SK-N-SH (cell line): ENCODE results near the gene PRCC.

Experiments used
- EP300 ChIP-seq, 2 experiments: IDR thresholded peaks; 2 replicates each; pipeline versions ENCODE4 v1.4.0 to v1.6.1; 2012; ENCODE audit warnings: borderline replicate concordance in 1 of 2, low read depth in 1 of 2, low read length in 1 of 2
- GABPA ChIP-seq: IDR thresholded peaks from 2 replicates; pipeline ENCODE4 v1.4.0; 2012; ENCODE audit warnings: low read depth, mild to moderate bottlenecking
- JUND ChIP-seq: IDR thresholded peaks from 2 replicates; pipeline ENCODE4 v1.4.0; 2012
- RAD21 ChIP-seq: IDR thresholded peaks from 2 replicates; pipeline ENCODE4 v1.6.1; 2012; ENCODE audit warnings: mild to moderate bottlenecking, low read length
- RCOR1 ChIP-seq: fragments of 150-350 bp; IDR thresholded peaks from 2 replicates; pipeline ENCODE4 v1.6.1; 2017; ENCODE audit warnings: antibody characterized with exemption, low read length
- RFX5 ChIP-seq: IDR thresholded peaks from 2 replicates; pipeline ENCODE4 v1.6.1; 2012; ENCODE audit warnings: mild to moderate bottlenecking, improper control_type of control experiment, low read length
- RXRA ChIP-seq: IDR thresholded peaks from 2 replicates; pipeline ENCODE4 v1.4.0; 2012; ENCODE audit warnings: low read depth, mild to moderate bottlenecking, borderline replicate concordance
- SMC3 ChIP-seq: IDR thresholded peaks from 2 replicates; pipeline ENCODE4 v1.6.1; 2012; ENCODE audit warnings: low read depth, low read length, improper control_type of control experiment
- TCF12 ChIP-seq: IDR thresholded peaks from 2 replicates; pipeline ENCODE4 v1.4.0; 2012
- YY1 ChIP-seq: IDR thresholded peaks from 2 replicates; pipeline ENCODE4 v1.4.0; 2012; ENCODE audit warnings: low read depth, mild to moderate bottlenecking
- TF ChIP-seq, protein P1 (sequence below): IDR thresholded peaks from 2 replicates; pipeline ENCODE4 v1.4.0; 2012; ENCODE audit warnings: low read depth
- TF ChIP-seq, protein P2 (sequence below): fragments of 200-600 bp; sonication (generic); IDR thresholded peaks from 2 replicates; pipeline ENCODE4 v1.6.1; 2017; ENCODE audit warnings: antibody characterized with exemption, mild to moderate bottlenecking, moderate library complexity
- TF ChIP-seq, protein P3 (sequence below): IDR thresholded peaks from 2 replicates; pipeline ENCODE4 v1.4.0; 2012; ENCODE audit warnings: low read depth, borderline replicate concordance

GRCh38 chr1:156728599-156729462, 38.5 kb upstream of the PRCC start, which contains the start of gene ISG20L2:
- no peak for TF ChIP-seq YY1
- TF ChIP-seq RAD21: no peak
- TF ChIP-seq, protein P1, sequence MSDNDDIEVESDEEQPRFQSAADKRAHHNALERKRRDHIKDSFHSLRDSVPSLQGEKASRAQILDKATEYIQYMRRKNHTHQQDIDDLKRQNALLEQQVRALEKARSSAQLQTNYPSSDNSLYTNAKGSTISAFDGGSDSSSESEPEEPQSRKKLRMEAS: peak; percentile 47
- no peak for TF ChIP-seq TCF12
- no peak for TF ChIP-seq SMC3
- TF ChIP-seq, protein P2, sequence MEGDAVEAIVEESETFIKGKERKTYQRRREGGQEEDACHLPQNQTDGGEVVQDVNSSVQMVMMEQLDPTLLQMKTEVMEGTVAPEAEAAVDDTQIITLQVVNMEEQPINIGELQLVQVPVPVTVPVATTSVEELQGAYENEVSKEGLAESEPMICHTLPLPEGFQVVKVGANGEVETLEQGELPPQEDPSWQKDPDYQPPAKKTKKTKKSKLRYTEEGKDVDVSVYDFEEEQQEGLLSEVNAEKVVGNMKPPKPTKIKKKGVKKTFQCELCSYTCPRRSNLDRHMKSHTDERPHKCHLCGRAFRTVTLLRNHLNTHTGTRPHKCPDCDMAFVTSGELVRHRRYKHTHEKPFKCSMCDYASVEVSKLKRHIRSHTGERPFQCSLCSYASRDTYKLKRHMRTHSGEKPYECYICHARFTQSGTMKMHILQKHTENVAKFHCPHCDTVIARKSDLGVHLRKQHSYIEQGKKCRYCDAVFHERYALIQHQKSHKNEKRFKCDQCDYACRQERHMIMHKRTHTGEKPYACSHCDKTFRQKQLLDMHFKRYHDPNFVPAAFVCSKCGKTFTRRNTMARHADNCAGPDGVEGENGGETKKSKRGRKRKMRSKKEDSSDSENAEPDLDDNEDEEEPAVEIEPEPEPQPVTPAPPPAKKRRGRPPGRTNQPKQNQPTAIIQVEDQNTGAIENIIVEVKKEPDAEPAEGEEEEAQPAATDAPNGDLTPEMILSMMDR: no peak
- TF ChIP-seq RCOR1: no peak; the same call in 1 of the 2 replicates
- no peak for TF ChIP-seq EP300 (IDR thresholded peaks at IDR 0.05; ENCODE audit: borderline replicate concordance in 1 of 2, low read depth in 1 of 2, low read length in 1 of 2)
- no peak for TF ChIP-seq RXRA
- TF ChIP-seq, protein P3, sequence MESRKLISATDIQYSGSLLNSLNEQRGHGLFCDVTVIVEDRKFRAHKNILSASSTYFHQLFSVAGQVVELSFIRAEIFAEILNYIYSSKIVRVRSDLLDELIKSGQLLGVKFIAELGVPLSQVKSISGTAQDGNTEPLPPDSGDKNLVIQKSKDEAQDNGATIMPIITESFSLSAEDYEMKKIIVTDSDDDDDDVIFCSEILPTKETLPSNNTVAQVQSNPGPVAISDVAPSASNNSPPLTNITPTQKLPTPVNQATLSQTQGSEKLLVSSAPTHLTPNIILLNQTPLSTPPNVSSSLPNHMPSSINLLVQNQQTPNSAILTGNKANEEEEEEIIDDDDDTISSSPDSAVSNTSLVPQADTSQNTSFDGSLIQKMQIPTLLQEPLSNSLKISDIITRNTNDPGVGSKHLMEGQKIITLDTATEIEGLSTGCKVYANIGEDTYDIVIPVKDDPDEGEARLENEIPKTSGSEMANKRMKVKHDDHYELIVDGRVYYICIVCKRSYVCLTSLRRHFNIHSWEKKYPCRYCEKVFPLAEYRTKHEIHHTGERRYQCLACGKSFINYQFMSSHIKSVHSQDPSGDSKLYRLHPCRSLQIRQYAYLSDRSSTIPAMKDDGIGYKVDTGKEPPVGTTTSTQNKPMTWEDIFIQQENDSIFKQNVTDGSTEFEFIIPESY: no peak
- TF ChIP-seq GABPA: peak; percentile 79
- no peak for TF ChIP-seq JUND
- TF ChIP-seq RFX5: no peak
